Activated naive CD4-positive, alpha-beta T cell treated with Interleukin-2 at 50 U/mL for 16 hours (primary cell): Measurements from ENCODE around the gene VENTX.

ENCODE experiments used
- DNase-seq: peaks from one replicate; pipeline ENCODE4 v3.0.0-alpha.2; 2020

The VENTX gene

GRCh38 chr10:133202778-133203651, 34.6 kb upstream of the VENTX start:
- no peak for DNase-seq

GRCh38 chr10:133203652-133204195, 33.9 kb upstream of the VENTX start:
- no peak for DNase-seq

GRCh38 chr10:133204226-133205015, 33.2 kb upstream of the VENTX start:
- no peak for DNase-seq

- DNase-seq: no peak
Observed at GRCh38 chr10:133205146-133205545, 32.5 kb upstream of the VENTX start.

GRCh38 chr10:133206356-133207040, 31.2 kb upstream of the VENTX start:
- no peak for DNase-seq

GRCh38 chr10:133207041-133207600, 30.5 kb upstream of the VENTX start:
- no peak for DNase-seq

- DNase-seq: no peak
Observed at GRCh38 chr10:133207627-133208026, 30.0 kb upstream of the VENTX start.

GRCh38 chr10:133208466-133208865, 29.2 kb upstream of the VENTX start:
- no peak for DNase-seq

GRCh38 chr10:133209117-133209516, 28.5 kb upstream of the VENTX start:
- DNase-seq: no peak

- DNase-seq: no peak
Observed at GRCh38 chr10:133209641-133210040, 28.0 kb upstream of the VENTX start.

GRCh38 chr10:133210398-133211140, 27.1 kb upstream of the VENTX start:
- no peak for DNase-seq

GRCh38 chr10:133211141-133211830, 26.4 kb upstream of the VENTX start:
- no peak for DNase-seq

GRCh38 chr10:133211959-133212852, 25.4 kb upstream of the VENTX start:
- DNase-seq: no peak

GRCh38 chr10:133212853-133213494, 24.7 kb upstream of the VENTX start:
- no peak for DNase-seq

GRCh38 chr10:133213641-133214467, 23.8 kb upstream of the VENTX start:
- no peak for DNase-seq

- DNase-seq: no peak
Observed at GRCh38 chr10:133214468-133215410, 22.9 kb upstream of the VENTX start.

- DNase-seq: no peak
Observed at GRCh38 chr10:133215586-133215985, 22.1 kb upstream of the VENTX start.

- DNase-seq: no peak
Observed at GRCh38 chr10:133216776-133217175, 20.9 kb upstream of the VENTX start.
